DOHH2 (cell line): ENCODE measurements around the gene DNAH7.

Experiments used
- CTCF ChIP-seq: fragments of 200-600 bp; sonication (generic); IDR thresholded peaks from one replicate; pipeline ENCODE4 v1.5.1; 2014; ENCODE audit warnings: antibody characterized with exemption, mild to moderate bottlenecking, low read depth, low read length; ENCODE audit not compliant: poor library complexity, severe bottlenecking
- EZH2phosphoT487 ChIP-seq: fragments of 200-600 bp; sonication (generic); IDR thresholded peaks from 2 replicates; pipeline ENCODE4 v1.6.1; 2017; ENCODE audit warnings: borderline replicate concordance, mild to moderate bottlenecking, antibody characterized with exemption, low read length, moderate library complexity, mixed read lengths

GRCh38 chr2:195863121-195863520, 205.5 kb downstream of the DNAH7 start:
- TF ChIP-seq CTCF (no peak), EZH2phosphoT487 (no peak)
